Liver (tissue), 9 donors: ENCODE data around the gene HOXD9. TPM values are rescaled to one million over a fixed set of nuclear protein-coding genes. Genes with fewer than 3 reads are reported as not detected.

ENCODE experiments used
- DNase-seq: peaks from one replicate; pipeline ENCODE4 v3.0.0-alpha.2; 2017; ENCODE audit warnings: low spot score
- H3K27ac ChIP-seq, 2 donors: one replicate each; pipeline ENCODE4 v1.7.0; 2013; ENCODE audit warnings: inconsistent platforms in 2 of 2, low read length in 2 of 2, control low read depth in 1 of 2, low read depth in 1 of 2, mild to moderate bottlenecking in 1 of 2
- H3K27me3 ChIP-seq, 4 donors: one replicate each; pipeline versions ENCODE4 v1.6.1 to v1.7.0; 2013; ENCODE audit warnings: low read length in 3 of 4, inconsistent platforms in 1 of 4, mild to moderate bottlenecking in 1 of 4, moderate library complexity in 1 of 4; ENCODE audit not compliant: control insufficient read depth in 4 of 4, insufficient read depth in 4 of 4
- H3K36me3 ChIP-seq, 4 donors: one replicate each; pipeline versions ENCODE4 v1.6.1 to v1.7.0; 2013; ENCODE audit warnings: low read length in 3 of 4, mild to moderate bottlenecking in 3 of 4, low read depth in 1 of 4, moderate library complexity in 1 of 4; ENCODE audit not compliant: control insufficient read depth in 4 of 4, insufficient read depth in 3 of 4
- H3K4me1 ChIP-seq, 4 donors: one replicate each; pipeline versions ENCODE4 v1.6.1 to v1.7.0; 2013; ENCODE audit warnings: low read length in 3 of 4, mild to moderate bottlenecking in 3 of 4, moderate library complexity in 1 of 4; ENCODE audit not compliant: control insufficient read depth in 4 of 4, insufficient read depth in 4 of 4
- H3K4me3 ChIP-seq, 3 donors: one replicate each; pipeline versions ENCODE4 v1.6.1 to v1.7.0; 2013; ENCODE audit warnings: low read length in 3 of 3, control low read depth in 1 of 3, low read depth in 1 of 3, mild to moderate bottlenecking in 1 of 3
- H3K9ac ChIP-seq, 2 donors: one replicate each; pipeline ENCODE4 v1.7.0; 2013; ENCODE audit warnings: low read length in 2 of 2, mild to moderate bottlenecking in 2 of 2, moderate library complexity in 2 of 2, control low read depth in 1 of 2, low read depth in 1 of 2
- H3K9me3 ChIP-seq, 4 donors: one replicate each; pipeline versions ENCODE4 v1.6.1 to v1.7.0; 2013; ENCODE audit warnings: low read length in 3 of 4; ENCODE audit not compliant: control insufficient read depth in 4 of 4
- CTCF ChIP-seq: fragments of 150-350 bp; IDR thresholded peaks from 2 replicates; pipeline ENCODE4 v1.5.1; 2017; ENCODE audit warnings: improper control_type of control experiment, low read depth, low read length; ENCODE audit not compliant: missing input control
- EGR1 ChIP-seq, 2 donors: IDR thresholded peaks; 2 replicates each; pipeline ENCODE4 v1.6.1; 2016 to 2018; ENCODE audit warnings: antibody characterized with exemption in 2 of 2, low read depth in 2 of 2
- FOXA1 ChIP-seq: IDR thresholded peaks from 2 replicates; pipeline ENCODE4 v1.6.1; 2016; ENCODE audit warnings: antibody characterized with exemption
- GABPA ChIP-seq, 2 donors: IDR thresholded peaks in 1 of 2; conservative IDR thresholded peaks in 1 of 2; 2 replicates each; pipeline ENCODE4 v1.6.1; 2016; ENCODE audit warnings: antibody characterized with exemption in 2 of 2, mild to moderate bottlenecking in 1 of 2, moderate library complexity in 1 of 2
- JUND ChIP-seq, 2 donors: IDR thresholded peaks; 2 replicates each; pipeline ENCODE4 v1.6.1; 2016; ENCODE audit warnings: antibody characterized with exemption in 2 of 2
- MAX ChIP-seq: IDR thresholded peaks from 2 replicates; pipeline ENCODE4 v1.6.1; 2016; ENCODE audit warnings: antibody characterized with exemption
- NR2F2 ChIP-seq: IDR thresholded peaks from 2 replicates; pipeline ENCODE4 v1.6.1; 2016; ENCODE audit warnings: antibody characterized with exemption
- REST ChIP-seq: IDR thresholded peaks from 2 replicates; pipeline ENCODE4 v1.6.1; 2016; ENCODE audit warnings: antibody characterized with exemption, mild to moderate bottlenecking
- RXRA ChIP-seq, 2 donors: IDR thresholded peaks; 2 replicates each; pipeline ENCODE4 v1.6.1; 2017 to 2018; ENCODE audit warnings: antibody characterized with exemption in 2 of 2, mild to moderate bottlenecking in 1 of 2
- SP1 ChIP-seq: IDR thresholded peaks from 2 replicates; pipeline ENCODE4 v1.6.1; 2018; ENCODE audit warnings: antibody characterized with exemption, mild to moderate bottlenecking
- TAF1 ChIP-seq: conservative IDR thresholded peaks from 2 replicates; pipeline ENCODE4 v1.6.1; 2016; ENCODE audit warnings: antibody characterized with exemption, mild to moderate bottlenecking
- YY1 ChIP-seq: IDR thresholded peaks from 2 replicates; pipeline ENCODE4 v1.6.1; 2016; ENCODE audit warnings: antibody characterized with exemption, mild to moderate bottlenecking
- WGBS: extraction: QIAGEN DNeasy Blood & Tissue Kit; methylation state at CpG from one replicate; pipeline ENCODE4 v1.1.7; 2013; 5-methylcytosine and 5-hydroxymethylcytosine counted together
- polyA plus RNA-seq, 2 donors: library from polyadenylated mRNA; stranded (reverse) in 1 of 2; unstranded in 1 of 2; fragments of 200-250 nt in 1 of 2; fragments of >200 nt in 1 of 2; fragmentation: Nextera tagmentation in 1 of 2; extraction: Ambion mirVana in 1 of 2; gene quantifications; one replicate each; pipeline versions ENCODE4 v1.2.1 to v1.2.3, GENCODE V29; 2013 to 2015
- total RNA-seq, 2 donors: library from RNA; depleted of rRNA; stranded (reverse); fragments of >200 nt; gene quantifications; one replicate each; pipeline ENCODE4 v1.2.3, GENCODE V29; 2014
- TF ChIP-seq, protein P1 (sequence below): IDR thresholded peaks from 2 replicates; pipeline ENCODE4 v1.6.1; 2016; ENCODE audit warnings: antibody characterized with exemption
- donor health status: healthy.
- donor health status: healthy.
- donor health status: healthy.
- donor health status: healthy.
- donor health status: healthy.

The HOXD9 gene
- total and polyA plus RNA-seq, 4 donors: 0.07 TPM; not detected in 3

GRCh38 chr2:176115883-176116813 is 6.4 kb upstream of the HOXD9 start, which contains the start of gene HOXD10:
TSS of gene HOXD10 (plus strand) at chr2:176116778. CDS start at chr2:176116834, 56 bp downstream.
- peaks cover 0 to 3% (median 0%) of the 10 kb centered on the region in 4 donors for H3K4me1 ChIP-seq
- TF ChIP-seq YY1 (no peak), TAF1 (no peak)
- H3K9ac ChIP-seq: no peak within 1 kb of the TSS
- WGBS: 5% methylated on average over 66 of the region's 66 CpGs
- no peak within 1 kb of the TSS for H3K4me3 ChIP-seq
- peaks cover 16 to 49% (median 45%) of the 10 kb centered on the region in 4 donors for H3K27me3 ChIP-seq
- H3K9me3 ChIP-seq: peaks cover 0 to 5% (median under 1%) of the 10 kb centered on the region in 4 donors
- no peaks in the 10 kb centered on the region for H3K36me3 ChIP-seq
- H3K27ac ChIP-seq: no peak within 1 kb of the TSS
- DNase-seq: no peak

DNA sequence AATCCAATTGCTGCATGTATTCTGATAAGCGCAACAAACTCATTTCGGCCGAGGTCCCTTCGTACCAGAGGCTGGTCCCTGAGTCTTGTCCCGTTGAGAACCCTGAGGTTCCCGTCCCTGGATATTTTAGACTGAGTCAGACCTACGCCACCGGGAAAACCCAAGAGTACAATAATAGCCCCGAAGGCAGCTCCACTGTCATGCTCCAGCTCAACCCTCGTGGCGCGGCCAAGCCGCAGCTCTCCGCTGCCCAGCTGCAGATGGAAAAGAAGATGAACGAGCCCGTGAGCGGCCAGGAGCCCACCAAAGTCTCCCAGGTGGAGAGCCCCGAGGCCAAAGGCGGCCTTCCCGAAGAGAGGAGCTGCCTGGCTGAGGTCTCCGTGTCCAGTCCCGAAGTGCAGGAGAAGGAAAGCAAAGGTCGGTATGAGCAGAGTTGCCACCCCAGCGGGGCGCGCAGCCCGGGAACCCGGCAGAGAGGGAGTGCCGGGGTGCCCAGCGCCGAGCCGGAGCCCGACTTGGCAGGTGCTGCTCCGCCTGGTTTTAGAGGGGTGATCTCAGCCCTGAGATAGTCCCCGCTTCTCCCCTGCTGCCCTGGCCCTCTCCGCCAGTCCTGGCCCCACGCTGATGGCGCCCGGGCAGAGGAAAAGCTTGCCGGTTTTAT is 5.2 kb upstream of the HOXD9 start:
- H3K9me3 ChIP-seq: peaks cover 0 to 5% (median under 1%) of the 10 kb centered on the region in 4 donors
- peaks cover 19 to 53% (median 38%) of the 10 kb centered on the region in 4 donors for H3K27me3 ChIP-seq
- no peak for DNase-seq
- H3K27ac ChIP-seq: no peak overlapping the region
- WGBS: 20% methylated on average over 40 of the region's 40 CpGs
- H3K4me1 ChIP-seq: peaks cover 0 to 3% (median under 1%) of the 10 kb centered on the region in 4 donors
- no peaks in the 10 kb centered on the region for H3K36me3 ChIP-seq
- TF ChIP-seq RXRA (IDR thresholded peaks at IDR 0.05) (no peak), NR2F2 (no peak), REST (no peak), FOXA1 (no peak), MAX (no peak), EGR1 (IDR thresholded peaks at IDR 0.05; ENCODE audit: low read depth in 2 of 2) (no peak), GABPA (IDR thresholded peaks at IDR 0.05 in 1 of 2, conservative IDR thresholded peaks at IDR 0.05 in 1 of 2) (no peak), JUND (IDR thresholded peaks at IDR 0.05) (no peak), TAF1 (no peak), CTCF (no peak), SP1 (no peak), YY1 (no peak)
- TF ChIP-seq, protein P1, sequence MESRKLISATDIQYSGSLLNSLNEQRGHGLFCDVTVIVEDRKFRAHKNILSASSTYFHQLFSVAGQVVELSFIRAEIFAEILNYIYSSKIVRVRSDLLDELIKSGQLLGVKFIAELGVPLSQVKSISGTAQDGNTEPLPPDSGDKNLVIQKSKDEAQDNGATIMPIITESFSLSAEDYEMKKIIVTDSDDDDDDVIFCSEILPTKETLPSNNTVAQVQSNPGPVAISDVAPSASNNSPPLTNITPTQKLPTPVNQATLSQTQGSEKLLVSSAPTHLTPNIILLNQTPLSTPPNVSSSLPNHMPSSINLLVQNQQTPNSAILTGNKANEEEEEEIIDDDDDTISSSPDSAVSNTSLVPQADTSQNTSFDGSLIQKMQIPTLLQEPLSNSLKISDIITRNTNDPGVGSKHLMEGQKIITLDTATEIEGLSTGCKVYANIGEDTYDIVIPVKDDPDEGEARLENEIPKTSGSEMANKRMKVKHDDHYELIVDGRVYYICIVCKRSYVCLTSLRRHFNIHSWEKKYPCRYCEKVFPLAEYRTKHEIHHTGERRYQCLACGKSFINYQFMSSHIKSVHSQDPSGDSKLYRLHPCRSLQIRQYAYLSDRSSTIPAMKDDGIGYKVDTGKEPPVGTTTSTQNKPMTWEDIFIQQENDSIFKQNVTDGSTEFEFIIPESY: no peak
- no peak overlapping the region for H3K4me3 ChIP-seq
- no peak overlapping the region for H3K9ac ChIP-seq
